Measurements from ENCODE around the gene COPS7A.

- no peak for TF ChIP-seq CTCF (IDR thresholded peaks at IDR 0.05)
- no peak for TF ChIP-seq POLR2A (IDR thresholded peaks at IDR 0.05)
Observed at GRCh38 chr12:6778217-6778573, 54.3 kb downstream of the COPS7A start.

All from heart left ventricle (tissue), 13 donors.